Right lobe of liver (tissue), 4 donors: Measurements from ENCODE around the gene GPR89A.

Source experiments
- CTCF ChIP-seq, 4 donors: fragments of 200-600 bp in 3 of 4; fragments of 450-650 bp in 1 of 4; IDR thresholded peaks; one replicate each; pipeline versions ENCODE4 v1.5.1 to v1.8.0; 2016 to 2022; ENCODE audit warnings: antibody characterized with exemption in 4 of 4, mild to moderate bottlenecking in 2 of 4
- POLR2A ChIP-seq: fragments of 450-650 bp; IDR thresholded peaks from one replicate; pipeline ENCODE4 v1.6.1; 2017; ENCODE audit warnings: antibody characterized with exemption, mild to moderate bottlenecking
- donor health status: DM: no; HTN: no; CAD: no.
- donor health status: DM: no; HTN: no; CAD: no.
- donor health status: DM: no; HTN: yes; CAD: no.

GRCh38 chr1:145690587-145691558 lies 83.1 kb downstream of the GPR89A start:
- TF ChIP-seq CTCF (IDR thresholded peaks at IDR 0.05) (no peak), POLR2A (no peak)
